GM12878 (cell line): ENCODE measurements around the gene THRA. TPM values are rescaled to one million over a fixed set of nuclear protein-coding genes. Genes with fewer than 3 reads are reported as not detected.
A peak's percentile ranks its signal among the peaks of the same experiment; 100 is the strongest.

Experiments
- ATF2 ChIP-seq: IDR thresholded peaks from 2 replicates; pipeline ENCODE4 v1.6.1; 2012; ENCODE audit warnings: low read length, inconsistent platforms
- BCLAF1 ChIP-seq: fragments of 450-650 bp; IDR thresholded peaks from 2 replicates; pipeline ENCODE4 v1.6.1; 2017; ENCODE audit warnings: antibody characterized with exemption, mild to moderate bottlenecking, moderate library complexity
- E2F4 ChIP-seq: IDR thresholded peaks from 2 replicates; pipeline ENCODE4 v1.6.1; 2012; ENCODE audit warnings: low read depth, low read length, improper control_type of control experiment
- EED ChIP-seq: sonication (generic); IDR thresholded peaks from 2 replicates; pipeline ENCODE4 v1.6.1; 2016; ENCODE audit warnings: antibody characterized with exemption, low read depth
- ESRRA ChIP-seq: IDR thresholded peaks from 2 replicates; pipeline ENCODE4 v1.6.1; 2012; ENCODE audit warnings: mild to moderate bottlenecking, low read length, improper control_type of control experiment
- ETV6 ChIP-seq, 2 experiments: fragments of 450-650 bp in 1 of 2; IDR thresholded peaks in 1 of 2; conservative IDR thresholded peaks in 1 of 2; 2 replicates each; pipeline ENCODE4 v1.6.1; 2014; ENCODE audit warnings: antibody characterized with exemption in 1 of 2, borderline replicate concordance in 1 of 2, low read depth in 1 of 2, mild to moderate bottlenecking in 1 of 2, moderate library complexity in 1 of 2
- HDGF ChIP-seq: fragments of 450-650 bp; IDR thresholded peaks from 2 replicates; pipeline ENCODE4 v1.6.1; 2016; ENCODE audit warnings: antibody characterized with exemption
- IKZF1 ChIP-seq: fragments of 450-650 bp; conservative IDR thresholded peaks from 2 replicates; pipeline ENCODE4 v1.6.1; 2017; ENCODE audit warnings: antibody characterized with exemption, mild to moderate bottlenecking
- IRF4 ChIP-seq: IDR thresholded peaks from 2 replicates; pipeline ENCODE4 v1.6.1; 2011; ENCODE audit warnings: low read depth, low read length
- MAX ChIP-seq: IDR thresholded peaks from 2 replicates; pipeline ENCODE4 v1.6.1; 2012; ENCODE audit warnings: low read depth, low read length, improper control_type of control experiment
- MEF2B ChIP-seq: fragments of 450-650 bp; IDR thresholded peaks from 2 replicates; pipeline ENCODE4 v1.6.1; 2018; ENCODE audit warnings: mild to moderate bottlenecking, moderate library complexity; ENCODE audit not compliant: partially characterized antibody, poor library complexity, severe bottlenecking
- MXI1 ChIP-seq: fragments of 150-350 bp; IDR thresholded peaks from 2 replicates; pipeline ENCODE4 v1.6.1; 2011; ENCODE audit warnings: low read depth, mild to moderate bottlenecking, inconsistent platforms, low read length, improper control_type of control experiment
- PAX5 ChIP-seq: IDR thresholded peaks from 2 replicates; pipeline ENCODE4 v1.6.1; 2011; ENCODE audit warnings: low read depth, low read length, borderline replicate concordance
- POU2F2 ChIP-seq: IDR thresholded peaks from 3 replicates; pipeline ENCODE4 v1.6.1; 2011; ENCODE audit warnings: low read depth, mild to moderate bottlenecking, low read length, borderline replicate concordance
- RCOR1 ChIP-seq: conservative IDR thresholded peaks from 2 replicates; pipeline ENCODE4 v1.6.1; 2012; ENCODE audit warnings: low read depth, low read length, improper control_type of control experiment
- REST ChIP-seq: IDR thresholded peaks from 2 replicates; pipeline ENCODE4 v1.6.1; 2012; ENCODE audit warnings: mild to moderate bottlenecking, low read depth, low read length
- RUNX3 ChIP-seq: IDR thresholded peaks from 2 replicates; pipeline ENCODE4 v1.6.1; 2012; ENCODE audit warnings: low read length, inconsistent platforms
- SMAD1 ChIP-seq: fragments of 450-650 bp; IDR thresholded peaks from 2 replicates; pipeline ENCODE4 v1.6.1; 2018; ENCODE audit warnings: mild to moderate bottlenecking, low read depth; ENCODE audit not compliant: partially characterized antibody
- SUZ12 ChIP-seq: fragments of 200-600 bp; sonication (generic); IDR thresholded peaks from one replicate; pipeline ENCODE4 v1.6.1; 2018; ENCODE audit warnings: antibody characterized with exemption, mild to moderate bottlenecking; ENCODE audit not compliant: unreplicated experiment
- ZBED1 ChIP-seq: IDR thresholded peaks from 2 replicates; pipeline ENCODE4 v1.6.1; 2016; ENCODE audit warnings: borderline replicate concordance
- ZNF24 ChIP-seq: fragments of 450-650 bp; IDR thresholded peaks from 2 replicates; pipeline ENCODE4 v1.6.1; 2017; ENCODE audit warnings: antibody characterized with exemption, mild to moderate bottlenecking
- ZNF384 ChIP-seq: IDR thresholded peaks from 2 replicates; pipeline ENCODE4 v1.6.1; 2012; ENCODE audit warnings: low read depth, mild to moderate bottlenecking, low read length, improper control_type of control experiment, borderline replicate concordance
- polyA plus RNA-seq, 11 experiments: library from polyadenylated mRNA; depleted of rRNA in 4 of 11; unstranded in 6 of 11; stranded (reverse) in 5 of 11; fragments of >200 nt; fragmentation: Nextera tagmentation in 4 of 11; fragmentation: Illumina TruSeq in 1 of 11; extraction: Ambion mirVana in 4 of 11; extraction: Trizol in 1 of 11; gene quantifications; 1 replicate in 1 of 11; 2 replicates in 10 of 11; pipeline versions ENCODE4 v1.2.1 to v1.2.3, GENCODE V29; 2011 to 2016; ENCODE audit warnings: inconsistent platforms in 2 of 11, missing spikeins in 2 of 11, low read depth in 1 of 11
- total RNA-seq, 4 experiments: library from RNA; depleted of rRNA in 3 of 4; stranded (reverse); fragments of >200 nt in 3 of 4; fragmentation: Illumina TruSeq in 1 of 4; extraction: Trizol in 1 of 4; gene quantifications; 2 replicates each; pipeline versions ENCODE4 v1.2.1 to v1.2.3, GENCODE V29; 2013 to 2021

THRA gene
- total and polyA plus RNA-seq, 10 of the 15 experiments (the other 5 are each of a cell fraction or from before 2014, with no cell fraction given) = 0.03 to 2.0 (median 0.64) TPM

- no peak for TF ChIP-seq BCLAF1
- no peak for TF ChIP-seq RCOR1
- no peak for TF ChIP-seq SMAD1
- TF ChIP-seq EED = no peak
- TF ChIP-seq ZBED1 = no peak
- peak; percentile 99 for TF ChIP-seq MAX
- peak; percentile 96 for TF ChIP-seq MEF2B
- TF ChIP-seq HDGF = peak; percentile 90
- TF ChIP-seq MXI1 = peak; percentile 99
- no peak for TF ChIP-seq SUZ12
- no peak for TF ChIP-seq E2F4
- no peak for TF ChIP-seq ATF2
- TF ChIP-seq IRF4 = no peak
- TF ChIP-seq ESRRA = no peak
- TF ChIP-seq POU2F2 = peak; percentile 80; the same call in 1 of the 3 replicates
- TF ChIP-seq IKZF1 = no peak; the same call in 1 of the 2 replicates
- TF ChIP-seq ZNF384 = no peak
- TF ChIP-seq ETV6 (conservative IDR thresholded peaks at IDR 0.05 in 1 of 2, IDR thresholded peaks at IDR 0.05 in 1 of 2; ENCODE audit: borderline replicate concordance in 1 of 2, low read depth in 1 of 2) = no peak
- no peak for TF ChIP-seq ZNF24
- TF ChIP-seq PAX5 = no peak
- no peak for TF ChIP-seq REST
- TF ChIP-seq RUNX3 = no peak
Observed at GRCh38 chr17:40098846-40099618, 36.3 kb downstream of the THRA start (continued).
